ENCODE data around the gene DLG5. TPM values are rescaled to one million over a fixed set of nuclear protein-coding genes. Genes with fewer than 3 reads are reported as not detected.

Gene DLG5
- total RNA-seq, 1 donor from 2014 or later = 22.2 TPM

DNA sequence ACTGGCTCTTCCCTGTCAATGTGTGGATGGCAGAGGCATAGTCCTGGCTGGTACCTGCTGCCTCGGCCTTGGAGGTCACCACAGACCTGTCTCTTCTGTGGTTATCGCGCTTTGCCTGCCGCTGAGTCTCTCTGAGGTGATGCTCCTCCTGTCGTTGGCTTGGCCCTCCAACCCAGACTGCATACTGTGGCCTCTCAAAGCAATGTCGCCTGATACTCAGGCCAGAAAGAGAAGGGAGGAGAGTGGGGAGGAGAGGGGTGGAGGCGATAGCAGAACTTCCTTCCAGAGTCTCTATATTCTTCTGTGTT, 155.7 kb downstream of the DLG5 start:
- no peak overlapping the region for H3K9ac ChIP-seq
- Mint-ChIP-seq H3K27me3 (ENCODE audit: insufficient read depth, low read depth) (peaks cover 3% of the 10 kb centered on the region), H3K36me3 (peaks cover 3% of the 10 kb centered on the region), H3K4me1 (peaks cover 15% of the 10 kb centered on the region), H3K9me3 (peaks cover 4% of the 10 kb centered on the region), H3K27ac (peak overlapping the region; percentile 33), H3K4me3 (no peak overlapping the region)
- no peaks in the 10 kb centered on the region for H3K27me3 ChIP-seq
- H3K27ac ChIP-seq = no peak overlapping the region
- H3F3A ChIP-seq (ENCODE audit: low read depth) = no peaks in the 10 kb centered on the region
- H3K4me1 ChIP-seq = peaks cover 24% of the 10 kb centered on the region
- no peak overlapping the region for H3K4me2 ChIP-seq
- DNase-seq (ENCODE audit: low spot score) = no peak
- H3K9me3 ChIP-seq (ENCODE audit: low read depth) = no peaks in the 10 kb centered on the region
- no peaks in the 10 kb centered on the region for H3K36me3 ChIP-seq
- no peaks in the 10 kb centered on the region for H4K20me1 ChIP-seq (ENCODE audit: low read depth)
- no peaks in the 10 kb centered on the region for H3K79me2 ChIP-seq (ENCODE audit: low read depth)
- no peak overlapping the region for H2AFZ ChIP-seq (replicated peaks)
- TF ChIP-seq EZH2phosphoT487 (IDR thresholded peaks at IDR 0.05) = no peak
- H3K4me3 ChIP-seq = no peak overlapping the region

- H3K27ac ChIP-seq = no peak overlapping the region
- no peaks in the 10 kb centered on the region for H3F3A ChIP-seq (ENCODE audit: low read depth)
- Mint-ChIP-seq H3K9me3 (no peaks in the 10 kb centered on the region), H3K27me3 (ENCODE audit: insufficient read depth, low read depth) (peaks cover 3% of the 10 kb centered on the region), H3K4me3 (no peak overlapping the region), H3K36me3 (peaks cover 3% of the 10 kb centered on the region), H3K27ac (no peak overlapping the region), H3K4me1 (peaks cover 11% of the 10 kb centered on the region)
- no peaks in the 10 kb centered on the region for H3K36me3 ChIP-seq
- H3K4me2 ChIP-seq = no peak overlapping the region
- no peak overlapping the region for H3K4me3 ChIP-seq
- H2AFZ ChIP-seq (replicated peaks) = no peak overlapping the region
- peaks cover 24% of the 10 kb centered on the region for H3K4me1 ChIP-seq
- no peak for DNase-seq (ENCODE audit: low spot score)
- no peaks in the 10 kb centered on the region for H3K79me2 ChIP-seq (ENCODE audit: low read depth)
- H3K9ac ChIP-seq = no peak overlapping the region
- H4K20me1 ChIP-seq (ENCODE audit: low read depth) = no peaks in the 10 kb centered on the region
- TF ChIP-seq, protein P1, sequence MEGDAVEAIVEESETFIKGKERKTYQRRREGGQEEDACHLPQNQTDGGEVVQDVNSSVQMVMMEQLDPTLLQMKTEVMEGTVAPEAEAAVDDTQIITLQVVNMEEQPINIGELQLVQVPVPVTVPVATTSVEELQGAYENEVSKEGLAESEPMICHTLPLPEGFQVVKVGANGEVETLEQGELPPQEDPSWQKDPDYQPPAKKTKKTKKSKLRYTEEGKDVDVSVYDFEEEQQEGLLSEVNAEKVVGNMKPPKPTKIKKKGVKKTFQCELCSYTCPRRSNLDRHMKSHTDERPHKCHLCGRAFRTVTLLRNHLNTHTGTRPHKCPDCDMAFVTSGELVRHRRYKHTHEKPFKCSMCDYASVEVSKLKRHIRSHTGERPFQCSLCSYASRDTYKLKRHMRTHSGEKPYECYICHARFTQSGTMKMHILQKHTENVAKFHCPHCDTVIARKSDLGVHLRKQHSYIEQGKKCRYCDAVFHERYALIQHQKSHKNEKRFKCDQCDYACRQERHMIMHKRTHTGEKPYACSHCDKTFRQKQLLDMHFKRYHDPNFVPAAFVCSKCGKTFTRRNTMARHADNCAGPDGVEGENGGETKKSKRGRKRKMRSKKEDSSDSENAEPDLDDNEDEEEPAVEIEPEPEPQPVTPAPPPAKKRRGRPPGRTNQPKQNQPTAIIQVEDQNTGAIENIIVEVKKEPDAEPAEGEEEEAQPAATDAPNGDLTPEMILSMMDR (IDR thresholded peaks at IDR 0.05) = no peak
- no peak for TF ChIP-seq EZH2phosphoT487 (IDR thresholded peaks at IDR 0.05)
- TF ChIP-seq EZH2 (IDR thresholded peaks at IDR 0.05) = no peak
- H3K9me3 ChIP-seq (ENCODE audit: low read depth) = no peaks in the 10 kb centered on the region
- H3K27me3 ChIP-seq = no peaks in the 10 kb centered on the region
These were observed 156.3 kb downstream of the DLG5 start for GRCh38 chr10:77770081-77770867.

GRCh38 chr10:77768039-77768438, 158.5 kb downstream of the DLG5 start:
- Histone ChIP-seq H3K4me1 (peaks cover 22% of the 10 kb centered on the region), H3K9ac (no peak overlapping the region), H4K20me1 (ENCODE audit: low read depth) (no peaks in the 10 kb centered on the region), H3K27ac (no peak overlapping the region), H3F3A (ENCODE audit: low read depth) (no peaks in the 10 kb centered on the region), H3K9me3 (ENCODE audit: low read depth) (no peaks in the 10 kb centered on the region), H3K79me2 (ENCODE audit: low read depth) (no peaks in the 10 kb centered on the region), H3K36me3 (no peaks in the 10 kb centered on the region), H2AFZ (replicated peaks) (no peak overlapping the region), H3K27me3 (no peaks in the 10 kb centered on the region), H3K4me2 (no peak overlapping the region), H3K4me3 (no peak overlapping the region)
- Mint-ChIP-seq H3K4me1 (peaks cover 8% of the 10 kb centered on the region), H3K27ac (no peak overlapping the region), H3K27me3 (ENCODE audit: insufficient read depth, low read depth) (peaks cover 3% of the 10 kb centered on the region), H3K9me3 (no peaks in the 10 kb centered on the region), H3K4me3 (no peak overlapping the region), H3K36me3 (peaks cover 3% of the 10 kb centered on the region)
- TF ChIP-seq EZH2phosphoT487 (IDR thresholded peaks at IDR 0.05) (no peak), EZH2 (IDR thresholded peaks at IDR 0.05) (no peak)
- TF ChIP-seq, protein P1 (IDR thresholded peaks at IDR 0.05) = no peak
- DNase-seq (ENCODE audit: low spot score) = peak; percentile 21
